HepG2 (cell line): ENCODE results near the gene RNF150.

Source experiments
- ARID4A ChIP-seq: sonication (generic); formaldehyde crosslinking; IDR thresholded peaks from 2 replicates; pipeline ENCODE4 v1.5.0; 2020; ENCODE audit warnings: mild to moderate bottlenecking, missing genetic modification reagents, borderline replicate concordance
- CTCF ChIP-seq: sonication (generic); formaldehyde crosslinking; IDR thresholded peaks from 2 replicates; pipeline ENCODE4 v1.5.0; 2020; ENCODE audit warnings: mild to moderate bottlenecking, missing genetic modification reagents, moderate library complexity
- FOSL2 ChIP-seq: sonication (generic); formaldehyde crosslinking; IDR thresholded peaks from 2 replicates; pipeline ENCODE4 v1.4.0; 2020; ENCODE audit warnings: missing genetic modification reagents
- ISL2 ChIP-seq: sonication (generic); formaldehyde crosslinking; IDR thresholded peaks from 2 replicates; pipeline ENCODE4 v1.5.0; 2020; ENCODE audit warnings: missing genetic modification reagents
- JUND ChIP-seq: sonication (generic); formaldehyde crosslinking; IDR thresholded peaks from 2 replicates; pipeline ENCODE4 v1.8.0; 2022; ENCODE audit warnings: mild to moderate bottlenecking, missing genetic modification reagents
- NR2C2 ChIP-seq: sonication (generic); formaldehyde crosslinking; IDR thresholded peaks from 2 replicates; pipeline ENCODE4 v1.4.0; 2020; ENCODE audit warnings: missing genetic modification reagents, mild to moderate bottlenecking, moderate library complexity, borderline replicate concordance
- SP2 ChIP-seq: sonication (generic); formaldehyde crosslinking; IDR thresholded peaks from 2 replicates; pipeline ENCODE4 v1.5.1; 2020; ENCODE audit warnings: mild to moderate bottlenecking, missing genetic modification reagents
- ZNF256 ChIP-seq: sonication (generic); formaldehyde crosslinking; conservative IDR thresholded peaks from 2 replicates; pipeline ENCODE4 v1.4.0; 2020; ENCODE audit warnings: missing genetic modification reagents
- TF ChIP-seq, protein P1 (sequence below): sonication (generic); formaldehyde crosslinking; IDR thresholded peaks from 2 replicates; pipeline ENCODE4 v1.4.0; 2020; ENCODE audit warnings: low read depth, missing genetic modification reagents

GRCh38 chr4:141045848-141046247 lies 87.4 kb downstream of the RNF150 start:
- TF ChIP-seq CTCF (CRISPR knock-in tag) (no peak), ZNF256 (CRISPR knock-in tag) (no peak), ARID4A (no peak), SP2 (CRISPR knock-in tag) (no peak), FOSL2 (CRISPR knock-in tag) (no peak), NR2C2 (no peak), ISL2 (CRISPR knock-in tag) (no peak), JUND (CRISPR knock-in tag) (no peak)
- TF ChIP-seq, protein P1, sequence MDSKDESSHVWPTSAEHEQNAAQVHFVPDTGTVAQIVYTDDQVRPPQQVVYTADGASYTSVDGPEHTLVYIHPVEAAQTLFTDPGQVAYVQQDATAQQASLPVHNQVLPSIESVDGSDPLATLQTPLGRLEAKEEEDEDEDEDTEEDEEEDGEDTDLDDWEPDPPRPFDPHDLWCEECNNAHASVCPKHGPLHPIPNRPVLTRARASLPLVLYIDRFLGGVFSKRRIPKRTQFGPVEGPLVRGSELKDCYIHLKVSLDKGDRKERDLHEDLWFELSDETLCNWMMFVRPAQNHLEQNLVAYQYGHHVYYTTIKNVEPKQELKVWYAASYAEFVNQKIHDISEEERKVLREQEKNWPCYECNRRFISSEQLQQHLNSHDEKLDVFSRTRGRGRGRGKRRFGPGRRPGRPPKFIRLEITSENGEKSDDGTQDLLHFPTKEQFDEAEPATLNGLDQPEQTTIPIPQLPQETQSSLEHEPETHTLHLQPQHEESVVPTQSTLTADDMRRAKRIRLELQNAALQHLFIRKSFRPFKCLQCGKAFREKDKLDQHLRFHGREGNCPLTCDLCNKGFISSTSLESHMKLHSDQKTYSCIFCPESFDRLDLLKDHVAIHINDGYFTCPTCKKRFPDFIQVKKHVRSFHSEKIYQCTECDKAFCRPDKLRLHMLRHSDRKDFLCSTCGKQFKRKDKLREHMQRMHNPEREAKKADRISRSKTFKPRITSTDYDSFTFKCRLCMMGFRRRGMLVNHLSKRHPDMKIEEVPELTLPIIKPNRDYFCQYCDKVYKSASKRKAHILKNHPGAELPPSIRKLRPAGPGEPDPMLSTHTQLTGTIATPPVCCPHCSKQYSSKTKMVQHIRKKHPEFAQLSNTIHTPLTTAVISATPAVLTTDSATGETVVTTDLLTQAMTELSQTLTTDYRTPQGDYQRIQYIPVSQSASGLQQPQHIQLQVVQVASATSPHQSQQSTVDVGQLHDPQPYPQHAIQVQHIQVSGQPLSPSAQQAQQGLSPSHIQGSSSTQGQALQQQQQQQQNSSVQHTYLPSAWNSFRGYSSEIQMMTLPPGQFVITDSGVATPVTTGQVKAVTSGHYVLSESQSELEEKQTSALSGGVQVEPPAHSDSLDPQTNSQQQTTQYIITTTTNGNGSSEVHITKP (CRISPR knock-in tag): no peak
